ENCODE results near the gene RHOF.

The RHOF gene

DNA sequence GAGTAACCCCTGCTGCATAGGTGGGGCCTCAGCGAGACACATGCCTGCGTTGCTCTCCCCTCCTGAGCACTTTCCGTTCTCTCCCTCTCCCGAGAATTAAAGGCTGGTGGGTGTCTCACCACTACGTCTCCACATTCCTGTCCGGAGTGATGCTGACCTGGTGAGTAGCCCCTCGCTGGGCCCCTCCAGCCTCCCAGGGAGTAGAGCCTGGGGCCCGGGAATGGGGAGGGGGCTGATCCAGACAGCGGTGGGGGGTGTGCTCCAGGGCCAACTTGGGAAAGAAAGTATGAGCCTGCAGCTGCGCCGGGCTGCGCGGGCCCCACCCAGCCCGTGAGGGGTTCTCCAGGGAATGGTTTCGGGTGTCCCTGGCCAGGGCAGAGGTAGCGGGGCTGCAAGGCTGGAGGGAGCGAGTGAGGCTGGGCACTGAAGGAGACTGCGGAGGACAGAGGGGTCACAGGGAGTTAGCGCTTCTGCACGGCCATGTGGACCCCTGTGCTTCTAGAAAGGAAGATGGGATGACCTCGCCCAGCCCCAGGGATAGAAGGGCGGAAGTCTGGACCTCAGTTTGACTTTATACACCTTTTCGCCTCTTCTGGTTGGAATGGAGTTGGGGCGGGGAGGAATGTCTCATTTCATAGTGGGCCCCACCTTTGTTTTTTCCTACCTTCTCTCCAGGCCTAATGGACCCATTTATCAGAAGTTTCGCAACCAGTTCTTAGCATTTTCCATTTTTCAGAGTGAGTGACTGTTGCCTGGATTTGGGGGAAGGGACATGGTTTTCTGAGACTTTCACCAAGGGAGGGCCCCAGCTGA, 22.5 kb downstream of the RHOF start:
- H3K27ac ChIP-seq: no peak overlapping the region
- DNase-seq: no peak
- no peak overlapping the region for H3K4me3 ChIP-seq
- H3K4me1 ChIP-seq: peaks cover 0 to 35% (median 26%) of the 10 kb centered on the region in 4 donors
- TF ChIP-seq, protein P1, sequence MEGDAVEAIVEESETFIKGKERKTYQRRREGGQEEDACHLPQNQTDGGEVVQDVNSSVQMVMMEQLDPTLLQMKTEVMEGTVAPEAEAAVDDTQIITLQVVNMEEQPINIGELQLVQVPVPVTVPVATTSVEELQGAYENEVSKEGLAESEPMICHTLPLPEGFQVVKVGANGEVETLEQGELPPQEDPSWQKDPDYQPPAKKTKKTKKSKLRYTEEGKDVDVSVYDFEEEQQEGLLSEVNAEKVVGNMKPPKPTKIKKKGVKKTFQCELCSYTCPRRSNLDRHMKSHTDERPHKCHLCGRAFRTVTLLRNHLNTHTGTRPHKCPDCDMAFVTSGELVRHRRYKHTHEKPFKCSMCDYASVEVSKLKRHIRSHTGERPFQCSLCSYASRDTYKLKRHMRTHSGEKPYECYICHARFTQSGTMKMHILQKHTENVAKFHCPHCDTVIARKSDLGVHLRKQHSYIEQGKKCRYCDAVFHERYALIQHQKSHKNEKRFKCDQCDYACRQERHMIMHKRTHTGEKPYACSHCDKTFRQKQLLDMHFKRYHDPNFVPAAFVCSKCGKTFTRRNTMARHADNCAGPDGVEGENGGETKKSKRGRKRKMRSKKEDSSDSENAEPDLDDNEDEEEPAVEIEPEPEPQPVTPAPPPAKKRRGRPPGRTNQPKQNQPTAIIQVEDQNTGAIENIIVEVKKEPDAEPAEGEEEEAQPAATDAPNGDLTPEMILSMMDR (IDR thresholded peaks at IDR 0.05): no peak
- intact Hi-C loops (cut with DNase I; ENCODE audit: low total_unique reads): loop anchor here (5.0 kb wide), 1 partner anchor 74 kb away; no protein-coding TSS in a partner anchor
- H3K27me3 ChIP-seq: no peaks in the 10 kb centered on the region
- H3K9me3 ChIP-seq: no peaks in the 10 kb centered on the region
- H3K36me3 ChIP-seq: no peaks in the 10 kb centered on the region

DNA sequence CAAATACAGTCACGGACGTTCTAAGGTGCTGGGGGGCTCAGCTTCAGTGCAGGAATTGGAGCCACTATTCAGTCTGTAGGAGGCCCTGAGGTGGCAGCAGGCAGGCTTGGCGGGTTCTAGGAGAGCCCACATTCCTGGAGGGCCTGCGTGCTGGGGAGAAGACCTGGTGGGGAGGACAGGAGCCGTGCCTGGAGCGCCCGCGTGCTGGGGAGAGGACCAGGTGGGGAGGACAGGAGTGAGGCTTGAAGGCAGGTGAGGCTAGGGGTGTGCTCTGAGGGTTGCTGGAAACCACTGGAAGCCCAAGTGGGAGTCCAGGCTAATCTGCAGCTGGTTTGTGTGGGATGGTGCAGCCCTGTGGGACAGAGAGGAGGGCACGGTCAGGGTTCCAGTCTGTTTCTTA, 23.1 kb downstream of the RHOF start:
- H3K27ac ChIP-seq: no peak overlapping the region
- TF ChIP-seq, protein P1 (IDR thresholded peaks at IDR 0.05): no peak
- H3K9me3 ChIP-seq: no peaks in the 10 kb centered on the region
- H3K4me1 ChIP-seq: peaks cover 0 to 32% (median 25%) of the 10 kb centered on the region in 4 donors
- intact Hi-C loops (cut with DNase I; ENCODE audit: low total_unique reads): loop anchor here (5.0 kb wide), 1 partner anchor 73 kb away; no protein-coding TSS in a partner anchor
- no peaks in the 10 kb centered on the region for H3K36me3 ChIP-seq
- H3K27me3 ChIP-seq: no peaks in the 10 kb centered on the region
- H3K4me3 ChIP-seq: no peak overlapping the region
- DNase-seq: no peak

DNA sequence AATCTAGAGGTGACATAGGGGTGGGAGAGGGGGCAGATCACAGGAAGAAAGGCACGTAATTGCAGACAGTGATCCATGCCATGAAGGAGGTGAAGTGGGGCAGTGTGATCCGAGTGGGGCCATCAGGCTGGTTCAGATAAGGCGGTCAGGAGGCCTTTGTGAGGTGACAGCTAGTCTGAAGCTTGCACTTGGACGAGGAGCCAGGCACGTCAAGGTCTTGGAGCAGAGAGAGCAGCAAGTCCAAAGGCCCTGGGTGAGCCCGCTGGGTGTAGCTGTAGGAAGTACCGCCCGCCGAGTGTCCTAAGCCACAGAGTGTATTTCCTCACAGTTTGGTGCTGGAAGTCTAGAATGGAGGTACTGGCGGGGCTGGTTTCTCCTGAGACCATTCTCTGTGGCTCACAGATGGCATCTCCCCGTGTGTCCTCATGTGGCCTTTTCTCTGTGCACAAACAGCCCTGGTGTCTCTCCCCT, 23.6 kb downstream of the RHOF start:
- TF ChIP-seq, protein P1 (IDR thresholded peaks at IDR 0.05): no peak
- intact Hi-C loops (cut with DNase I; ENCODE audit: low total_unique reads): loop anchor here (5.0 kb wide), 1 partner anchor 73 kb away; no protein-coding TSS in a partner anchor
- H3K27ac ChIP-seq: no peak overlapping the region

DNA sequence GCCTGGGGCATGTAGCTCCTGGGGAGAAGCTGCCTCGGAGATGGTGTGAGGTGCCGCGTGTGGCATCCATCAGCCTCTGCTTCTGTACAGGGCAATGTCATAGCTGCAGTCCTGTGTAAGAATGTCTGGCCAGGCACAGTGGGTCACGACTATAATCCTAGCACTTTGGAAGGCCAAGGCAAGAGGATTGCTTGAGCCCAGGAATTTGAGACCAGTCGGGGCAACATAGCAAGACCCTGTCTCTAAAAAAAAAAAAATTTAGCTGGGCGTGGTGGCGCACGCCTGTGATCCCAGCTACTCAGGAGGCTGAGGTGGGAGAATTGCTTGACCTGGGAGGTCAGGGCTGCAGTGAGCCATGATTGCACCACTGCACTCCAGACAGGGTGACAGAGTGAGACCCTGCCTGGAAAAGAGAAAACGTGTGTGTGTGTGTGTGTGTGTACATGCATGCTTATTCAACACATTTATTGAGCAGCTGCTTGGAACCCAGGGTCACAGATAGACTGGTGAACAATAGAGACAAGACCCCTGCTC, 24.1 kb downstream of the RHOF start:
- no peak for DNase-seq
- H3K27me3 ChIP-seq: no peaks in the 10 kb centered on the region
- TF ChIP-seq, protein P1 (IDR thresholded peaks at IDR 0.05): no peak
- no peak overlapping the region for H3K4me3 ChIP-seq
- H3K27ac ChIP-seq: no peak overlapping the region
- no peaks in the 10 kb centered on the region for H3K36me3 ChIP-seq
- peaks cover 0 to 32% (median 25%) of the 10 kb centered on the region in 4 donors for H3K4me1 ChIP-seq
- H3K9me3 ChIP-seq: no peaks in the 10 kb centered on the region
- intact Hi-C loops (cut with DNase I; ENCODE audit: low total_unique reads): no loop called here

More for the DNA sequence above, 23.6 kb downstream of the RHOF start:
- DNase-seq: no peak
- Histone ChIP-seq H3K4me3 (no peak overlapping the region), H3K4me1 (peaks cover 0 to 32% (median 25%) of the 10 kb centered on the region in 4 donors), H3K27me3 (no peaks in the 10 kb centered on the region), H3K9me3 (no peaks in the 10 kb centered on the region), H3K36me3 (no peaks in the 10 kb centered on the region)

DNA sequence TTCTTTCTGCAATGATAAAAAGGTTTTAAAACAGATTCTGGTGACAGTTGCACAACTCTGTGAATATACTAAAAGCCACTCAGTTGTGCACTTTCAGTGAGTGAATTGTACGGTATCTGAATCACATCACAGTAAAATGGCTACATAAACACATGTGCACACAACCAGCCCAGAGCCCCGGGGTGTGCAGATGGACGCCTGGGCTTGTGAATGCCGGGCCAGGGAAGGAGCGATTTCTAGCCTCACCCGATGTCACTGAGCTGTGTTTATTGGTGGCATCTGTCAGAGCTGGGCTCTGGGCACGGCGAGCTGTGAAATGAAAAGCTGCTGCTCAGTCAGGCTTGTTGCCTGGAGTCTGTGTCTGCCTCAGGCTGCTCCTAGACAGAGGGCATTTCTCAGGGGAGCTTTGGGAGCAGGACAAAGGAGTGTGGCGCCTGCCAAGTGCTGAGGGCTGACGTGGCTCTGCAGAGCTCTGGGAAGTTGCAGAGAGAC, 25.9 kb downstream of the RHOF start:
- no peaks in the 10 kb centered on the region for H3K27me3 ChIP-seq
- DNase-seq: peak; percentile 40 to 89
- H3K36me3 ChIP-seq: no peaks in the 10 kb centered on the region
- H3K4me1 ChIP-seq: peaks cover 0 to 26% (median 19%) of the 10 kb centered on the region in 4 donors
- TF ChIP-seq, protein P1 (IDR thresholded peaks at IDR 0.05): no peak
- intact Hi-C loops (cut with DNase I; ENCODE audit: low total_unique reads): no loop called here
- H3K9me3 ChIP-seq: no peaks in the 10 kb centered on the region
- no peak overlapping the region for H3K4me3 ChIP-seq
- H3K27ac ChIP-seq: peak overlapping the region; percentile 25 to 55

Measured in tibial artery (tissue), 4 donors.